WTC11 (cell line): ENCODE results near the gene POMT2. TPM values are rescaled to one million over a fixed set of nuclear protein-coding genes. Genes with fewer than 3 reads are reported as not detected.

ENCODE experiments used
- ATAC-seq: fragments of 200-7000 bp; cut with Tn5 transposase; 2 replicates; pipeline ENCODE4 v1.10.0; 2021; ENCODE audit warnings: mild to moderate bottlenecking, moderate library complexity
- CTCF ChIA-PET: fragments of 300-600 bp; sonication (Branson Sonifier 250); formaldehyde crosslinking; loops from one replicate; lab custom pipeline; 2021; ENCODE audit warnings: antibody characterized with exemption; lab: Charles Lee
- POLR2A ChIA-PET: fragments of 350-600 bp; sonication (Branson Sonifier 250); formaldehyde crosslinking; loops from one replicate; lab custom pipeline; 2021; ENCODE audit warnings: antibody characterized with exemption; lab: Charles Lee
- DNase-seq: peaks from one replicate; pipeline ENCODE4 v3.0.0; 2021; ENCODE audit warnings: low spot score
- H3K27ac Mint-ChIP-seq: 2 replicates; pipeline ENCODE4 v1.8.0; 2021; ENCODE audit warnings: mixed read lengths
- H3K27me3 Mint-ChIP-seq: 2 replicates; pipeline ENCODE4 v1.8.0; 2021; ENCODE audit warnings: low read depth, mild to moderate bottlenecking, moderate library complexity, mixed read lengths
- H3K36me3 Mint-ChIP-seq: 2 replicates; pipeline ENCODE4 v1.8.0; 2021; ENCODE audit warnings: mixed read lengths
- H3K4me1 Mint-ChIP-seq: 2 replicates; pipeline ENCODE4 v1.8.0; 2022; ENCODE audit warnings: mixed read lengths
- H3K4me3 Mint-ChIP-seq: 2 replicates; pipeline ENCODE4 v1.8.0; 2021; ENCODE audit warnings: mild to moderate bottlenecking, moderate library complexity, mixed read lengths
- H3K9me3 Mint-ChIP-seq: 2 replicates; pipeline ENCODE4 v1.8.0; 2021; ENCODE audit warnings: mixed read lengths
- ATF6 ChIP-seq: sonication (generic); formaldehyde crosslinking; IDR thresholded peaks from 2 replicates; pipeline ENCODE4 v1.8.1; 2023; ENCODE audit warnings: mild to moderate bottlenecking, missing genetic modification reagents
- E2F4 ChIP-seq: sonication (generic); formaldehyde crosslinking; IDR thresholded peaks from 2 replicates; pipeline ENCODE4 v1.8.1; 2022; ENCODE audit warnings: low read depth, mild to moderate bottlenecking, moderate library complexity, missing genetic modification reagents, borderline replicate concordance
- ERG ChIP-seq: fragments of 250-450 bp; sonication (Bioruptor Pico); IDR thresholded peaks from 2 replicates; pipeline ENCODE4 v1.8.0; 2021; ENCODE audit warnings: mild to moderate bottlenecking
- FOXP4 ChIP-seq: sonication (generic); formaldehyde crosslinking; IDR thresholded peaks from 2 replicates; pipeline ENCODE4 v1.8.0; 2022; ENCODE audit warnings: mild to moderate bottlenecking, missing genetic modification reagents
- GABPB1 ChIP-seq: sonication (generic); formaldehyde crosslinking; IDR thresholded peaks from 2 replicates; pipeline ENCODE4 v1.8.1; 2023; ENCODE audit warnings: mild to moderate bottlenecking, missing genetic modification reagents
- KAT7 ChIP-seq: sonication (generic); formaldehyde crosslinking; IDR thresholded peaks from 2 replicates; pipeline ENCODE4 v1.8.1; 2023; ENCODE audit warnings: missing genetic modification reagents, mild to moderate bottlenecking, borderline replicate concordance
- NR3C1 ChIP-seq: sonication (generic); formaldehyde crosslinking; conservative IDR thresholded peaks from 2 replicates; pipeline ENCODE4 v1.8.1; 2023; ENCODE audit warnings: low read depth, mild to moderate bottlenecking, missing genetic modification reagents
- PRRX2 ChIP-seq: fragments of 250-450 bp; sonication (Bioruptor Pico); IDR thresholded peaks from 2 replicates; pipeline ENCODE4 v1.8.0; 2021; ENCODE audit warnings: mild to moderate bottlenecking
- RELA ChIP-seq: sonication (generic); formaldehyde crosslinking; IDR thresholded peaks from 2 replicates; pipeline ENCODE4 v1.8.1; 2022; ENCODE audit warnings: missing genetic modification reagents, mild to moderate bottlenecking, borderline replicate concordance
- SOX15 ChIP-seq: fragments of 250-450 bp; sonication (Bioruptor Pico); IDR thresholded peaks from 2 replicates; pipeline ENCODE4 v1.9.0; 2021; ENCODE audit warnings: mild to moderate bottlenecking
- ZNF317 ChIP-seq: sonication (generic); formaldehyde crosslinking; IDR thresholded peaks from 2 replicates; pipeline ENCODE4 v1.8.1; 2023; ENCODE audit warnings: low read depth, mild to moderate bottlenecking, moderate library complexity, missing genetic modification reagents, borderline replicate concordance
- ZNF416 ChIP-seq: fragments of 250-450 bp; sonication (Bioruptor Pico); IDR thresholded peaks from 2 replicates; pipeline ENCODE4 v1.9.0; 2021; ENCODE audit warnings: mild to moderate bottlenecking, inconsistent platforms
- ZNF425 ChIP-seq: fragments of 250-450 bp; sonication (Bioruptor Pico); conservative IDR thresholded peaks from 2 replicates; pipeline ENCODE4 v1.9.0; 2021; ENCODE audit warnings: mild to moderate bottlenecking
- ZNF532 ChIP-seq: fragments of 250-450 bp; sonication (Bioruptor Pico); IDR thresholded peaks from 2 replicates; pipeline ENCODE4 v1.9.0; 2021; ENCODE audit warnings: mild to moderate bottlenecking, borderline replicate concordance
- total RNA-seq: library from RNA; stranded (reverse); gene quantifications from 3 replicates; pipeline ENCODE4 v1.2.3, GENCODE V29; 2021

The POMT2 gene
- total RNA-seq, 1 experiment from 2014 or later = 38.7 TPM

- POLR2A ChIA-PET = no interaction called here
- H3K4me3 Mint-ChIP-seq = no peak overlapping the region
- no peak for DNase-seq
- TF ChIP-seq ZNF416 (CRISPR knock-in tag) = no peak
- TF ChIP-seq ZNF532 (CRISPR knock-in tag) = no peak
- no peak for TF ChIP-seq GABPB1 (CRISPR knock-in tag)
- H3K9me3 Mint-ChIP-seq = no peaks in the 10 kb centered on the region
- H3K36me3 Mint-ChIP-seq = peaks cover 5% of the 10 kb centered on the region
- no peak overlapping the region for H3K27ac Mint-ChIP-seq
- ATAC-seq = no peak
- H3K4me1 Mint-ChIP-seq = peaks cover 20% of the 10 kb centered on the region
- CTCF ChIA-PET = no interaction called here
- no peaks in the 10 kb centered on the region for H3K27me3 Mint-ChIP-seq
These were observed 27.1 kb upstream of the POMT2 start for GRCh38 chr14:77347751-77348150.

- H3K27me3 Mint-ChIP-seq = no peaks in the 10 kb centered on the region
- ATAC-seq (no peak), DNase-seq (no peak)
- H3K4me1 Mint-ChIP-seq = peaks cover 25% of the 10 kb centered on the region
- H3K27ac Mint-ChIP-seq = no peak overlapping the region
- H3K9me3 Mint-ChIP-seq = no peaks in the 10 kb centered on the region
- ChIA-PET POLR2A (no interaction called here), CTCF (interaction anchor here (0.6 to 0.7 kb wide), 3 partner anchors 100 to 194 kb away, joined by 3 to 5 read pairs (median 4); no protein-coding TSS in a partner anchor)
- TF ChIP-seq FOXP4 (CRISPR knock-in tag) (no peak), ERG (no peak), ATF6 (CRISPR knock-in tag) (no peak), ZNF425 (no peak), PRRX2 (CRISPR knock-in tag) (no peak), NR3C1 (CRISPR knock-in tag) (no peak), ZNF317 (CRISPR knock-in tag) (no peak), KAT7 (CRISPR knock-in tag) (no peak), E2F4 (CRISPR knock-in tag) (no peak), RELA (no peak), SOX15 (CRISPR knock-in tag) (no peak)
- peaks cover 14% of the 10 kb centered on the region for H3K36me3 Mint-ChIP-seq
- no peak overlapping the region for H3K4me3 Mint-ChIP-seq
These were observed 25.8 kb upstream of the POMT2 start for GRCh38 chr14:77346495-77346894.
